ENCODE data around the gene TMEM163. TPM values are rescaled to one million over a fixed set of nuclear protein-coding genes. Genes with fewer than 3 reads are reported as not detected.

TMEM163 gene
- polyA plus RNA-seq, 1 experiment = not detected

GRCh38 chr2:134722728-134723127 lies 3.9 kb upstream of the TMEM163 start:
- Histone ChIP-seq H3K36me3 (ENCODE audit: control insufficient read depth, insufficient read depth, low read length) (no peaks in the 10 kb centered on the region), H3K27me3 (ENCODE audit: control insufficient read depth, insufficient read depth, low read length) (peaks cover 21% of the 10 kb centered on the region), H3K4me3 (ENCODE audit: low read depth, low read length) (no peak overlapping the region)
- ChIA-PET POLR2A (no interaction called here), CTCF (no interaction called here)
- DNase-seq (ENCODE audit: low read depth) = no peak
- TF ChIP-seq CTCF (IDR thresholded peaks at IDR 0.05; ENCODE audit: insufficient read depth, low read depth, low read length) = peak; percentile 19; the same call in 1 of the 2 replicates

DNA sequence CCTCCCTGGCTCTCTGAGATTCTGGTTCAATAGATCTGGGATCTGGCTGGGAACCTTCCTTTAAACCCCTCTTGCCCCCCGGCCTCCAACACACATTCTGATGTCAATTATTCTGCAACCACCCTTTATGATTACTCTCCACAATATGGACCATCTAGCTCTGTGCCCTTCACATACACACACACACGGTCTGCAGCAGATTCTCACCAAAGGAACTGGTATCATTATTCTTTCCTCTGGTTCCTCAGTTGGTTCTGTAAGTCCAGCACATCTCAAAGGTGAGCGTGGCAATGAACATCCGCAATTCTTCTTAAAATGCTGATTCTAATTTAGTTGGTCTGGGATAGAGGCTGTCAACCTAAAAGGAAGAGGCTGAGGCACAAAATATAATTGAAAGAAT lies 2.8 kb upstream of the TMEM163 start:
- peaks cover 27% of the 10 kb centered on the region for H3K27me3 ChIP-seq (ENCODE audit: control insufficient read depth, insufficient read depth, low read length)
- CTCF ChIA-PET = interaction anchor here (0.6 kb wide), 1 partner anchor 340 kb away, joined by 3 read pairs; no protein-coding TSS in a partner anchor
- DNase-seq (ENCODE audit: low read depth) = no peak
- H3K36me3 ChIP-seq (ENCODE audit: control insufficient read depth, insufficient read depth, low read length) = no peaks in the 10 kb centered on the region
- H3K4me3 ChIP-seq (ENCODE audit: low read depth, low read length) = no peak overlapping the region
- POLR2A ChIA-PET = no interaction called here
- TF ChIP-seq CTCF (IDR thresholded peaks at IDR 0.05; ENCODE audit: insufficient read depth, low read depth, low read length) = no peak

- H3K4me3 ChIP-seq (ENCODE audit: low read depth, low read length) = no peak overlapping the region
- no peak for TF ChIP-seq CTCF (IDR thresholded peaks at IDR 0.05; ENCODE audit: insufficient read depth, low read depth, low read length)
- H3K27me3 ChIP-seq (ENCODE audit: control insufficient read depth, insufficient read depth, low read length) = peaks cover 30% of the 10 kb centered on the region
- H3K36me3 ChIP-seq (ENCODE audit: control insufficient read depth, insufficient read depth, low read length) = no peaks in the 10 kb centered on the region
- ChIA-PET CTCF (no interaction called here), POLR2A (no interaction called here)
- no peak for DNase-seq (ENCODE audit: low read depth)
Measured at GRCh38 chr2:134718023-134718816, 580 bp downstream of the TMEM163 start.

GRCh38 chr2:134717286-134718022 lies 1.3 kb downstream of the TMEM163 start:
- H3K27me3 ChIP-seq (ENCODE audit: control insufficient read depth, insufficient read depth, low read length) = peaks cover 30% of the 10 kb centered on the region
- no peak for TF ChIP-seq CTCF (IDR thresholded peaks at IDR 0.05; ENCODE audit: insufficient read depth, low read depth, low read length)
- no peaks in the 10 kb centered on the region for H3K36me3 ChIP-seq (ENCODE audit: control insufficient read depth, insufficient read depth, low read length)
- ChIA-PET CTCF (no interaction called here), POLR2A (no interaction called here)
- H3K4me3 ChIP-seq (ENCODE audit: low read depth, low read length) = no peak overlapping the region
- no peak for DNase-seq (ENCODE audit: low read depth)

- POLR2A ChIA-PET = no interaction called here
- CTCF ChIA-PET = interaction anchor here (1.1 kb wide), 1 partner anchor 27 kb away, joined by 3 read pairs; no protein-coding TSS in a partner anchor
- H3K36me3 ChIP-seq (ENCODE audit: control insufficient read depth, insufficient read depth, low read length) = no peaks in the 10 kb centered on the region
- no peak for DNase-seq (ENCODE audit: low read depth)
- H3K27me3 ChIP-seq (ENCODE audit: control insufficient read depth, insufficient read depth, low read length) = peaks cover 30% of the 10 kb centered on the region
- TF ChIP-seq CTCF (IDR thresholded peaks at IDR 0.05; ENCODE audit: insufficient read depth, low read depth, low read length) = no peak
- H3K4me3 ChIP-seq (ENCODE audit: low read depth, low read length) = no peak overlapping the region
Measured at GRCh38 chr2:134716721-134717243, 2.0 kb downstream of the TMEM163 start.

Data from BJ (cell line).